Hematopoietic multipotent progenitor cell treated with erythropoietin and hydrocortisone succinate and interleukin-3 and kit ligand, for 8 days (in vitro differentiated cells): Measurements from ENCODE around the gene C2orf78.
A peak's percentile ranks its signal among the peaks of the same experiment; 100 is the strongest.

Experiments used
- DNase-seq: peaks from one replicate; pipeline ENCODE4 v3.0.0-alpha.2; 2015

Gene C2orf78

GRCh38 chr2:73841912-73842738, 58.1 kb downstream of the C2orf78 start:
- DNase-seq = no peak

GRCh38 chr2:73842739-73843019, 58.7 kb downstream of the C2orf78 start:
- DNase-seq = no peak

- DNase-seq = no peak
Observed at GRCh38 chr2:73844087-73844486, 60.1 kb downstream of the C2orf78 start.

GRCh38 chr2:73850009-73850408, 66.0 kb downstream of the C2orf78 start:
- no peak for DNase-seq

GRCh38 chr2:73851274-73851673, 67.3 kb downstream of the C2orf78 start:
- peak; percentile 50 for DNase-seq

- no peak for DNase-seq
Observed at GRCh38 chr2:73852020-73852419, 68.0 kb downstream of the C2orf78 start.

- DNase-seq = no peak
Observed at GRCh38 chr2:73855526-73855925, 71.5 kb downstream of the C2orf78 start.

- no peak for DNase-seq
Observed at GRCh38 chr2:73856214-73856613, 72.2 kb downstream of the C2orf78 start.

- DNase-seq = no peak
Observed at GRCh38 chr2:73859721-73860586, 76.0 kb downstream of the C2orf78 start.

GRCh38 chr2:73862987-73863386, 79.0 kb downstream of the C2orf78 start:
- no peak for DNase-seq
